ENCODE measurements around the gene SUMO2. TPM values are rescaled to one million over a fixed set of nuclear protein-coding genes. Genes with fewer than 3 reads are reported as not detected.

Gene SUMO2
- total RNA-seq, 1 experiment from 2014 or later = 616 TPM

- POLR2A ChIA-PET = no interaction called here
- H3K27me3 ChIP-seq (ENCODE audit: control insufficient read depth, insufficient read depth, low read length) = no peaks in the 10 kb centered on the region
- TF ChIP-seq TCF7L2 (IDR thresholded peaks at IDR 0.05; ENCODE audit: low read depth, low read length) (no peak), SIN3A (IDR thresholded peaks at IDR 0.05; ENCODE audit: borderline replicate concordance, insufficient read depth, low read depth, low read length) (peak; percentile 79; the same call in 1 of the 2 replicates), POLR2AphosphoS5 (IDR thresholded peaks at IDR 0.05; ENCODE audit: low read depth, low read length) (peak; percentile 15; the same call in 1 of the 2 replicates), CTCF (IDR thresholded peaks at IDR 0.05) (no peak)
- TF ChIP-seq, protein P1, sequence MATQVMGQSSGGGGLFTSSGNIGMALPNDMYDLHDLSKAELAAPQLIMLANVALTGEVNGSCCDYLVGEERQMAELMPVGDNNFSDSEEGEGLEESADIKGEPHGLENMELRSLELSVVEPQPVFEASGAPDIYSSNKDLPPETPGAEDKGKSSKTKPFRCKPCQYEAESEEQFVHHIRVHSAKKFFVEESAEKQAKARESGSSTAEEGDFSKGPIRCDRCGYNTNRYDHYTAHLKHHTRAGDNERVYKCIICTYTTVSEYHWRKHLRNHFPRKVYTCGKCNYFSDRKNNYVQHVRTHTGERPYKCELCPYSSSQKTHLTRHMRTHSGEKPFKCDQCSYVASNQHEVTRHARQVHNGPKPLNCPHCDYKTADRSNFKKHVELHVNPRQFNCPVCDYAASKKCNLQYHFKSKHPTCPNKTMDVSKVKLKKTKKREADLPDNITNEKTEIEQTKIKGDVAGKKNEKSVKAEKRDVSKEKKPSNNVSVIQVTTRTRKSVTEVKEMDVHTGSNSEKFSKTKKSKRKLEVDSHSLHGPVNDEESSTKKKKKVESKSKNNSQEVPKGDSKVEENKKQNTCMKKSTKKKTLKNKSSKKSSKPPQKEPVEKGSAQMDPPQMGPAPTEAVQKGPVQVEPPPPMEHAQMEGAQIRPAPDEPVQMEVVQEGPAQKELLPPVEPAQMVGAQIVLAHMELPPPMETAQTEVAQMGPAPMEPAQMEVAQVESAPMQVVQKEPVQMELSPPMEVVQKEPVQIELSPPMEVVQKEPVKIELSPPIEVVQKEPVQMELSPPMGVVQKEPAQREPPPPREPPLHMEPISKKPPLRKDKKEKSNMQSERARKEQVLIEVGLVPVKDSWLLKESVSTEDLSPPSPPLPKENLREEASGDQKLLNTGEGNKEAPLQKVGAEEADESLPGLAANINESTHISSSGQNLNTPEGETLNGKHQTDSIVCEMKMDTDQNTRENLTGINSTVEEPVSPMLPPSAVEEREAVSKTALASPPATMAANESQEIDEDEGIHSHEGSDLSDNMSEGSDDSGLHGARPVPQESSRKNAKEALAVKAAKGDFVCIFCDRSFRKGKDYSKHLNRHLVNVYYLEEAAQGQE (IDR thresholded peaks at IDR 0.05; ENCODE audit: insufficient read depth in 1 of 2, low read depth in 2 of 2, low read length in 1 of 2) = no peak
- peaks cover 18% of the 10 kb centered on the region for H3K36me3 ChIP-seq (ENCODE audit: control insufficient read depth, insufficient read depth, low read length)
- peak overlapping the region; percentile 88 to 98 for H3K4me3 ChIP-seq (ENCODE audit: low read depth in 2 of 2, low read length in 2 of 2)
- ATAC-seq (no peak; the same call in 1 of the 2 replicates), DNase-seq (ENCODE audit: low read depth, low spot score) (no peak)
- BruUV-seq (replicated peaks) = no TSS peak
- in situ Hi-C loops (cut with HindIII; ENCODE audit: low pct_unique_long_range_greater_than_20kb, low sequenced_read_pairs) = no loop called here
- H3K4me1 ChIP-seq (ENCODE audit: control insufficient read depth, insufficient read depth, low read length) = no peaks in the 10 kb centered on the region; the same call in 1 of the 2 replicates
- no peaks in the 10 kb centered on the region for H3K9me3 ChIP-seq (ENCODE audit: control insufficient read depth, insufficient read depth, low read depth, low read length)
- intact Hi-C loops (cut with micrococcal nuclease; ENCODE audit: unreplicated experiment) = no loop called here
- H3K27ac ChIP-seq (ENCODE audit: low read length) = peak overlapping the region; percentile 90
- CTCF ChIA-PET = no interaction called here
Measured at GRCh38 chr17:75182319-75182568, 515 bp downstream of the SUMO2 start.

DNA sequence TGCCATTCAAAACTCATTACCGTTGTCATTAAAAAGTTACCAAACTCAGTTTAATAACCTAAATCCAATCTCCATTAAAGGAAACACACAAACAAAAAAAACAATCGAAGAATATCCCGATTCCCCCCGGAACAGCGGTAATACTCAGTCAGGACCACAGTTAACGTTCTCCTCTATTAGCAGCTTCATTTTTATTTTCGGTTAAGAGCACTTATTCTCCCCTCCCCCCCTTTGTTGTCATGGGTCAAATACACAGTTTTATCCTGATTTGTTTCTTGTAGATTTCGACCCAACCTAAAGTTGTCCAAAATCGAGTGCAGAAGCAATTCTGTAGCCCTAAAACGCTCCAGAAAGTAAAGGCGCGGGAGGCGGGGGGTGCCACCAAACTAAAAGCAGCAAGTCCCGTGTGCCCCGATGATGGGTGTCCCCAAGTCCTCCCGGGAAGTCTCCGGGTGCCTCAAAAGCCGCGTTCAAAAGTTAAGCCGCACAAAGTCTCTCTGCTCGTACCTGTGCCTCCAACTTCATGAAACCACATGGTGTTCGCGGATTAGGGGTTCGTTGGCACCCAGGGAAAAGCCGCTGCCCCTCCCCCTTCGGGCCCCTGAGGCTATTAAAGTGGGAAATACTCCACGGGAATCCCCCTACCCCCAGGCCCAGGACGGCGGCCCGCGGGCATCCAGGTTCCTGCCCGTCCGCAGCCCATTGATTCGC lies 996 bp downstream of the SUMO2 start:
- in situ Hi-C loops (cut with HindIII; ENCODE audit: low pct_unique_long_range_greater_than_20kb, low sequenced_read_pairs) (no loop called here), intact Hi-C loops (cut with micrococcal nuclease; ENCODE audit: unreplicated experiment) (no loop called here)
- BruUV-seq (replicated peaks) = no TSS peak
- POLR2A ChIA-PET = no interaction called here
- peaks cover 18% of the 10 kb centered on the region for H3K36me3 ChIP-seq (ENCODE audit: control insufficient read depth, insufficient read depth, low read length)
- CTCF ChIA-PET = interaction anchor here (1.0 to 1.5 kb wide), 2 partner anchors 10 to 68 kb away, joined by 3 to 4 read pairs; no protein-coding TSS in a partner anchor
- no peaks in the 10 kb centered on the region for H3K9me3 ChIP-seq (ENCODE audit: control insufficient read depth, insufficient read depth, low read depth, low read length)
- ATAC-seq (peak; percentile 31; the same call in 1 of the 2 replicates), DNase-seq (ENCODE audit: low read depth, low spot score) (no peak)
- TF ChIP-seq, protein P1 (IDR thresholded peaks at IDR 0.05; ENCODE audit: insufficient read depth in 1 of 2, low read depth in 2 of 2, low read length in 1 of 2) = no peak
- TF ChIP-seq CTCF (IDR thresholded peaks at IDR 0.05) (no peak), TCF7L2 (IDR thresholded peaks at IDR 0.05; ENCODE audit: low read depth, low read length) (no peak), SIN3A (IDR thresholded peaks at IDR 0.05; ENCODE audit: borderline replicate concordance, insufficient read depth, low read depth, low read length) (no peak), POLR2AphosphoS5 (IDR thresholded peaks at IDR 0.05; ENCODE audit: low read depth, low read length) (no peak)
- H3K27ac ChIP-seq (ENCODE audit: low read length) = peak overlapping the region; percentile 90
- H3K4me1 ChIP-seq (ENCODE audit: control insufficient read depth, insufficient read depth, low read length) = no peaks in the 10 kb centered on the region; the same call in 1 of the 2 replicates
- H3K27me3 ChIP-seq (ENCODE audit: control insufficient read depth, insufficient read depth, low read length) = no peaks in the 10 kb centered on the region
- H3K4me3 ChIP-seq (ENCODE audit: low read depth in 2 of 2, low read length in 2 of 2) = peak overlapping the region; percentile 88 to 98
